Skeletal muscle cell (primary cell): Measurements from ENCODE around the gene BUB1B.
"Not testable (repeated sequence)": the region's sequence is repeated elsewhere in the genome, so short reads cannot be mapped to it uniquely, and the experiment has no call there.

Source experiments
- DNase-seq: peaks from one replicate; pipeline ENCODE4 v3.0.0-alpha.2; 2010; ENCODE audit warnings: low read depth
- H3K4me3 ChIP-seq: 2 replicates; pipeline ENCODE4 v1.5.1; 2011; ENCODE audit warnings: low read depth, mild to moderate bottlenecking, control low read depth, low read length, moderate library complexity

Gene BUB1B

DNA sequence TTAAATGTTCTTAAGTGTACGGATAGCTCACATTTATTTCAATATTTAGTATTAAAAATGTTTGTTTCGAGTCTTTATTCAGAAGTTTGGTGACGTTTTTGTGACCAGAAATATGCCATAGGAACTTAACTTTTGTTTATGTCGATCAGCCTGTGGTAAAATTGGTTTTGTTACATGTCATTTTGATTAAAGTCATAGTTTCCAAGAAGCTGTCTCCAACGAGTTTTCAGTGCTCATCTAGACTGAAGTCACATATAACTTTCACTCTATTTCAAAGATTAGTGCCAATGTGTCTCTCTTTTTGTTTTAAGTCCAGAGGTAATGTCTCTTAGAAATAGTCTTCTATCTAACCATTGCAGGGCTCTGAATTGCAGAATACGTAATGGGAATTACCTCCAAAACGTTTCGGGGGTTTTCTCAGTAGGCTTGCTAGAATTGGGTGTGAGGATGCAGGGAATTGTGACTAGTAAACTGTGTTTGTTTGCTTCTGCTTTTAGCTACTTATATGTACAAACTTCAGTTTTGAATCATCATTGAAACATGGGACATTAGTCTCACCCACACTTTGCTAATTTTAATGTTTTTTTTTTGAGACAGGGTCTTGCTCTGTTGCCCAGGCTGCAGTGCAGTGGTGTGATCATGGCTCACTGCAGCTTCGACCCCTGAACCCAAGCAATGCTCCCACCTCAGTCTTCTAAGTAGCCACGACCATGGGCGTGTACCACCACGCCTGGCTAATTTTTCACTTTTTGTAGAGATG, 3.0 kb downstream of the BUB1B start:
- DNase-seq, result no peak
- H3K4me3 ChIP-seq, result no peak overlapping the region

GRCh38 chr15:40167374-40167773, 6.5 kb downstream of the BUB1B start:
- not testable (repeated sequence) for H3K4me3 ChIP-seq, DNase-seq

- no peak for DNase-seq
- no peak overlapping the region for H3K4me3 ChIP-seq
These were observed 14.3 kb downstream of the BUB1B start for GRCh38 chr15:40175160-40175559.

GRCh38 chr15:40182358-40183029, 21.6 kb downstream of the BUB1B start:
- no peak overlapping the region for H3K4me3 ChIP-seq
- no peak for DNase-seq

- no peak overlapping the region for H3K4me3 ChIP-seq
These were observed 23.0 kb downstream of the BUB1B start for GRCh38 chr15:40183636-40184463.

GRCh38 chr15:40190591-40190990, 29.7 kb downstream of the BUB1B start:
- no peak overlapping the region for H3K4me3 ChIP-seq
- peak; percentile 45 for DNase-seq

More at GRCh38 chr15:40183636-40184463, 23.0 kb downstream of the BUB1B start:
- DNase-seq, result no peak

DNA sequence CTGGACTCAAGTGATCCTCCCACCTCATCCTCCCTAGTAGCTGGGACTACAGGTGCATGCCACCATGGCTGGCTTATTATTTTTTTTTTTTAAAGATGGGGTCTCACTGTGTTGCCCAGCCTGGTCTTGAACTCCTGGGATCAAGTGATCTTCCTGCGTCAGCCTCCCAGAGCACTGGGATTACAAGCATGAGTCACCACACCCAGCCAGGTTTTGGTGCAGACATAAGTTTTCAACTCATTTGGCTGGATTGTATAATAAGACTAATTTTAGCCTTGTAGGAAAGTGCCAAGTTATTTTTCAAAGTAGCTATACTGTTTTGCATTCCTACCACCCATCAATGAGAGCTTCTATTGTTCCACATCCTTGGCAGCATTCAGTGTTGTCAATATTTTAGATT, 32.1 kb downstream of the BUB1B start:
- no peak for DNase-seq
- no peak overlapping the region for H3K4me3 ChIP-seq

DNA sequence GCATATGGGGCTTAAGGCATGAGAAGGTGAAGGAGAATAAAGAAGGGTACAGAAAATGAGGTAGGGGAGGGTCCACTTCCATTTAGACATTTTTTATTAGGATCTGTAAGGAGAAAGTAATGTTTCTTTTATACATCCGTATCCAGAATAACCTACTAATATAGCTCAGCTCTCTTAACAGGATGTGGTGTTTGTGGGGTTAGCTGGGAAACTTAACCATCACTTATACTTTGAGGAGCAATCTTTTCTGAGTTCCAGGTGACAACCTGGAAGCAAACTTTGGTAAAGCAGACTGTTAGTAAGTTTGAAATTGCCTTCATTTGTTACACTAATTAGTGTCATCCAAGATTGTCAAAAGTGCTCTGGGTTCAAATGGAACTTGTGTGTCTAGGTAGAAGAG, 36.6 kb downstream of the BUB1B start:
- no peak overlapping the region for H3K4me3 ChIP-seq
- DNase-seq, result no peak

GRCh38 chr15:40198355-40199085, 37.7 kb downstream of the BUB1B start:
- no peak overlapping the region for H3K4me3 ChIP-seq

GRCh38 chr15:40204100-40204499, 43.2 kb downstream of the BUB1B start:
- no peak for DNase-seq

More at GRCh38 chr15:40198355-40199085, 37.7 kb downstream of the BUB1B start:
- no peak for DNase-seq

GRCh38 chr15:40217166-40217824, 56.4 kb downstream of the BUB1B start:
- DNase-seq, result peak; percentile 21

More at GRCh38 chr15:40204100-40204499, 43.2 kb downstream of the BUB1B start:
- H3K4me3 ChIP-seq, result no peak overlapping the region

DNA sequence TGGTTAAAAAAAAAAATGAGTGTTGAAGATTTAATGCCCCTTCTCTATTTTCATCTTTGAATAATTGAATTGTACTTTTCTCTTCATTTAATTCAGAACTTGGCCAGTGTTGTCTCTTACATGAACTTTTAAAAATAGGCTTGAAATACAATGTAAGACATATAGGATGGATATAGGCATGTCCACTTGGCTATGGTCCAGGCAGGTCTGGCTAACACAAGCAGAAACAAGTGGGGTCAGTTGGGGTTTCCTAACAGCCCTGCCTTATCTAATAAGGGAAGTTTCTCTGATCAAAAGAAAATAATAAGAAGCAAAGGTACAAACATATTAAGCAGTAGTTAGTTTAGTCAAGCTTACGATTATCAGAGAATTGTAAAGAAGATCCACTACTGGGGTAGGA, 58.9 kb downstream of the BUB1B start:
- DNase-seq, result no peak
- no peak overlapping the region for H3K4me3 ChIP-seq

More at GRCh38 chr15:40217166-40217824, 56.4 kb downstream of the BUB1B start:
- no peak overlapping the region for H3K4me3 ChIP-seq

- no peak overlapping the region for H3K4me3 ChIP-seq
- no peak for DNase-seq
These were observed 61.3 kb downstream of the BUB1B start for GRCh38 chr15:40222131-40222530.

DNA sequence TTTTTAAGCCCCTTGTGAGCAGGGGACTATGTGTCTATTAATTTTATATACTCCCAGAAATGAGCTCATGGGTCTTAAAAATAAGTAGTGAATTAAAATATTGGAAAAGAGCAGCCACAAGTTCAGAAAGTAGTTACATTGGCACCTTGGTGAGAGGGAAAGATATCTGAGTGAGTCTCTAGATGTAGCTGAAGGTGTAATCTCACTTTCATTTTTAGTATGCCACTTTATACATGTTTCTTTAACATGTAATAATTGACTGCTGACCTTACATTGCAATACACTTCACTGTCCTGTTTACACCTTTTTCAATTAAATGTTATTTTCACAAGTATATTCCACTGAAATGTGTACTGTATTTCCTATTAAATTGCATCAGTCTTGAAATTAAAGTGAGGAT, 65.9 kb downstream of the BUB1B start:
- no peak for DNase-seq
- H3K4me3 ChIP-seq, result no peak overlapping the region

DNA sequence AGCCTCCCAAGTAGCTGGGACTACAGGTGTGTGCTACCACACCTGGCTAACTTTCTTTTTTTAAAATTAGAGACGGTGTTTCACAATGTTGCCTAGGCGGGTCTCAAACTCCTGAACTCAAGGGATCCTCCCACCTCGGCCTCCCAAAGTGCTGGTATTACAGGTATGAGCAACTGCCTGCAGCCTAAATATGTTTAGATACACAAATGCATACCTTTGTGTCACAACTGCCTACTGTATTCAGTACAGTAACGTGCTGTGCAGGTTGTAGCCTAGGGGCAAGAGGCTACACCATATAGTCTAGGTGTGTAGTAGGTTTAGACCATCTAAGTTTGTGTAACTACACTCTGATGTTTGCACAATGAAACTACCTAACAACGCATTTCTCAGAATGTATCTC, 68.4 kb downstream of the BUB1B start:
- no peak for DNase-seq
- no peak overlapping the region for H3K4me3 ChIP-seq

DNA sequence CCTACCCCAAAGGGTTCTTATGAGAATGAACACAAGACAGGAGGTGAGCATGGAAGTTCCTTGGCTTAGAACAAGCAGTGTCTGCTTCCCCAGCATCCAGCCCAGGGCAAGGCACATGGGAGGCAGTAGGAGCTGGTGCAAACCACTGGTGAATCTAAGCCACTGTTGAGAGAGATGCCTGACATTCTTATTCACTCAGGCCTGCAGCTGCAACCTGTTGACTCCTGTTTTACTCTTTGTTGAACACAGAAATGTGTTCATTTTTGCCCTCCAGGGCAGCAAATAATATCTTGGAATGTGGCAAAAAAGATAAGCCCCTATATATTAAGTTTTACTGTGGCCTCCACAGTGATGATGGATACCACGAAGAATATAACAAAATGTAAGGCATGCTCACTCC, 69.1 kb downstream of the BUB1B start:
- DNase-seq, result no peak
- no peak overlapping the region for H3K4me3 ChIP-seq

- no peak overlapping the region for H3K4me3 ChIP-seq
- DNase-seq, result no peak
These were observed 71.8 kb downstream of the BUB1B start for GRCh38 chr15:40232625-40233070.

- DNase-seq, result no peak
These were observed 73.1 kb downstream of the BUB1B start for GRCh38 chr15:40233727-40234577.

More at GRCh38 chr15:40233727-40234577, 73.1 kb downstream of the BUB1B start:
- H3K4me3 ChIP-seq, result no peak overlapping the region
